ENCODE results near the gene SLC34A3. TPM values are rescaled to one million over a fixed set of nuclear protein-coding genes. Genes with fewer than 3 reads are reported as not detected.

SLC34A3 gene
- total and polyA plus RNA-seq, 2 of the 8 experiments (the other 6 are each of a cell fraction or from before 2014, with no cell fraction given): 0.08 TPM; not detected in 1

- no peak within 1 kb of the TSS for H3K27ac ChIP-seq (ENCODE audit: low read depth, low read length)
- peaks cover 0 to 22% (median 10%) of the 10 kb centered on the region in 4 experiments; a peak in 5 of 7 replicates for H3K4me1 ChIP-seq (replicated peaks in 1 of 4; ENCODE audit: control insufficient read depth in 3 of 4, insufficient read depth in 4 of 4, low read length in 3 of 4)
- no peaks in the 10 kb centered on the region for H3K9me3 ChIP-seq (ENCODE audit: insufficient read depth in 2 of 2, low read depth in 1 of 2, low read length in 1 of 2)
- peak within 1 kb of the TSS; percentile 33 for H2BK120ac ChIP-seq (replicated peaks; ENCODE audit: low read depth, low read length)
- H4K91ac ChIP-seq (replicated peaks; ENCODE audit: insufficient read length, low read length): peak within 1 kb of the TSS; percentile 91
- H3K4ac ChIP-seq (replicated peaks; ENCODE audit: insufficient read length, low read depth, low read length): peak within 1 kb of the TSS; percentile 87
- peaks cover 12% of the 10 kb centered on the region; the same call in 1 of the 2 replicates for H3K23me2 ChIP-seq (ENCODE audit: low read depth, low read length)
- H3K56ac ChIP-seq (replicated peaks; ENCODE audit: insufficient read length, low read depth, low read length): peak within 1 kb of the TSS; percentile 46
- 0 out of 2 replicates have a peak within 1 kb of the TSS, but pooled peaks have one; percentile 48 for H2BK20ac ChIP-seq (ENCODE audit: low read length)
- H2AFZ ChIP-seq (ENCODE audit: low read length): no peak within 1 kb of the TSS
- no peak within 1 kb of the TSS for H3K14ac ChIP-seq (ENCODE audit: insufficient read length)
- H3K4me3 ChIP-seq (ENCODE audit: extremely low read depth in 1 of 4, insufficient read depth in 2 of 4, low read depth in 3 of 4, low read length in 4 of 4): no peak within 1 kb of the TSS
- peak; percentile 32 for FAIRE-seq
- peak within 1 kb of the TSS; percentile 46; the same call in 1 of the 2 replicates for H2BK15ac ChIP-seq (ENCODE audit: low read length)
- peak within 1 kb of the TSS; percentile 68; the same call in 1 of the 2 replicates for H2BK12ac ChIP-seq (ENCODE audit: low read depth, low read length)
- no peak within 1 kb of the TSS; the same call in none of the 2 replicates for H3K18ac ChIP-seq (ENCODE audit: extremely low read depth, low read length)
- no peak within 1 kb of the TSS for H3K23ac ChIP-seq (ENCODE audit: insufficient read length)
- H3K9ac ChIP-seq (replicated peaks in 1 of 4; ENCODE audit: extremely low read depth in 1 of 4, low read depth in 3 of 4, low read length in 3 of 4): no peak within 1 kb of the TSS; a peak in 1 of 7 replicates
- 56% methylated on average over 23 of the region's 25 CpGs; no CpG with 5 or more reads in 1 of the 2 experiments for WGBS, 2 experiments (ENCODE audit: extremely low coverage in 1 of 2, insufficient coverage in 1 of 2, insufficient read length in 1 of 2, insufficient replicate concordance in 2 of 2, low coverage in 1 of 2, low lambda C conversion rate in 2 of 2, missing lambda C conversion rate in 1 of 2)
- ChIA-PET CTCF (ENCODE audit: partially characterized antibody) (interaction anchor here (0.6 to 20.2 kb wide), 31 partner anchors 11 to 1087 kb away, joined by 3 to 204 read pairs (median 4); partner anchors contain the start of genes ANAPC2, GRIN1, LRRC26 and NPDC1), POLR2A (ENCODE audit: partially characterized antibody) (interaction anchor here (1.1 to 69.9 kb wide), 7 partner anchors 10 to 110 kb away, joined by 3 to 1462 read pairs (median 5); partner anchors contain the start of genes ANAPC2, NDOR1, NELFB and SSNA1)
- H4K5ac ChIP-seq (ENCODE audit: insufficient read length, low read depth, low read length): peak within 1 kb of the TSS; percentile 62
- DNase-seq (ENCODE audit: low read depth in 1 of 2, low spot score in 2 of 2): peak in 1 of 2 experiments; percentile 96
- peak within 1 kb of the TSS; percentile 90 for H2BK5ac ChIP-seq (ENCODE audit: low read depth, low read length)
- peak within 1 kb of the TSS; percentile 70; the same call in 1 of the 2 replicates for H2AK5ac ChIP-seq (ENCODE audit: low read depth, low read length)
- H3K4me2 ChIP-seq (ENCODE audit: insufficient read depth in 1 of 2, low read depth in 2 of 2, low read length in 2 of 2): peak within 1 kb of the TSS in 1 of 2 experiments; percentile 50; a peak in 1 of 4 replicates
- H4K20me1 ChIP-seq (replicated peaks in 1 of 2; ENCODE audit: control insufficient read depth in 1 of 2, insufficient read depth in 2 of 2, low read length in 2 of 2): no peaks in the 10 kb centered on the region
- H3K79me1 ChIP-seq (ENCODE audit: low read depth, low read length): no peaks in the 10 kb centered on the region
- H4K8ac ChIP-seq (ENCODE audit: extremely low read depth, insufficient read depth, low read length): no peak within 1 kb of the TSS; the same call in 1 of the 2 replicates
- H3K79me2 ChIP-seq (ENCODE audit: control insufficient read depth in 1 of 2, insufficient read depth in 2 of 2, low read length in 2 of 2): no peaks in the 10 kb centered on the region
- no peaks in the 10 kb centered on the region; a peak in 2 of 7 replicates for H3K27me3 ChIP-seq (replicated peaks in 1 of 4; ENCODE audit: control insufficient read depth in 3 of 4, extremely low read depth in 1 of 4, insufficient read depth in 3 of 4, low read length in 3 of 4)
- no peaks in the 10 kb centered on the region for H3K36me3 ChIP-seq (ENCODE audit: control insufficient read depth in 2 of 4, insufficient read depth in 4 of 4, low read length in 3 of 4)
- TF ChIP-seq CTCF (IDR thresholded peaks at IDR 0.05; ENCODE audit: control extremely low read depth in 1 of 3, insufficient read depth in 1 of 3, low read depth in 1 of 3, low read length in 3 of 3) (peak in 2 of 3 experiments; percentile 96 to 97; a peak in 3 of 4 replicates), BACH1 (IDR thresholded peaks at IDR 0.05; ENCODE audit: low read length) (peak; percentile 68), TAF1 (IDR thresholded peaks at IDR 0.05; ENCODE audit: low read depth, low read length) (0 out of 2 replicates have a peak, but pooled peaks have one; percentile 37), MAX (IDR thresholded peaks at IDR 0.05) (peak; percentile 44; the same call in 1 of the 2 replicates), POLR2AphosphoS5 (IDR thresholded peaks at IDR 0.05; ENCODE audit: low read depth, low read length) (no peak; the same call in 1 of the 2 replicates), SIRT6 (IDR thresholded peaks at IDR 0.05; ENCODE audit: low read length) (no peak), TCF12 (IDR thresholded peaks at IDR 0.05; ENCODE audit: low read depth, low read length) (no peak), CEBPB (IDR thresholded peaks at IDR 0.05; ENCODE audit: low read depth, low read length) (no peak)
These were observed 3.4 kb upstream of the SLC34A3 start, which contains the start of gene RNF224 for GRCh38 chr9:137227054-137227852. TSS of gene RNF224 (plus strand) at chr9:137227502. CDS start at chr9:137228336, 834 bp downstream.

All from H1 (cell line).